T1000 (cell line): Measurements from ENCODE around the gene RIPK3.
"Not testable (repeated sequence)": the region's sequence is repeated elsewhere in the genome, so short reads cannot be mapped to it uniquely, and the experiment has no call there.

ENCODE experiments used
- DNase-seq: peaks from one replicate; lab custom pipeline; 2025; ENCODE audit warnings: mixed read lengths; lab: John Stamatoyannopoulos, UW

The RIPK3 gene

DNA sequence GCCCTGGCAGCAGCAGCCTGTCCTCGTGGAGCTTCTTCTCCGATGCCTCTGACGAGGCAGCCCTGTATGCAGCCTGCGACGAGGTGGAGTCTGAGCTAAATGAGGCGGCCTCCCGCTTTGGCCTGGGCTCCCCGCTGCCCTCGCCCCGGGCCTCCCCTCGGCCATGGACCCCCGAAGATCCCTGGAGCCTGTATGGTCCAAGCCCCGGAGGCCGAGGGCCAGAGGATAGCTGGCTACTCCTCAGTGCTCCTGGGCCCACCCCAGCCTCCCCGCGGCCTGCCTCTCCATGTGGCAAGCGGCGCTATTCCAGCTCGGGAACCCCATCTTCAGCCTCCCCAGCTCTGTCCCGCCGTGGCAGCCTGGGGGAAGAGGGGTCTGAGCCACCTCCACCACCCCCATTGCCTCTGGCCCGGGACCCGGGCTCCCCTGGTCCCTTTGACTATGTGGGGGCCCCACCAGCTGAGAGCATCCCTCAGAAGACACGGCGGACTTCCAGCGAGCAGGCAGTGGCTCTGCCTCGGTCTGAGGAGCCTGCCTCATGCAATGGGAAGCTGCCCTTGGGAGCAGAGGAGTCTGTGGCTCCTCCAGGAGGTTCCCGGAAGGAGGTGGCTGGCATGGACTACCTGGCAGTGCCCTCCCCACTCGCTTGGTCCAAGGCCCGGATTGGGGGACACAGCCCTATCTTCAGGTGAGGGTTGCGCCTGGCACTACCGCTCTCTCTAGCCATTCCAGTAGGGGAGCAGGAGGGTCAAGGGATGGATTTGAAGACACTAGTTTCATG is 30.3 kb upstream of the RIPK3 start:
- DNase-seq, result no peak

DNA sequence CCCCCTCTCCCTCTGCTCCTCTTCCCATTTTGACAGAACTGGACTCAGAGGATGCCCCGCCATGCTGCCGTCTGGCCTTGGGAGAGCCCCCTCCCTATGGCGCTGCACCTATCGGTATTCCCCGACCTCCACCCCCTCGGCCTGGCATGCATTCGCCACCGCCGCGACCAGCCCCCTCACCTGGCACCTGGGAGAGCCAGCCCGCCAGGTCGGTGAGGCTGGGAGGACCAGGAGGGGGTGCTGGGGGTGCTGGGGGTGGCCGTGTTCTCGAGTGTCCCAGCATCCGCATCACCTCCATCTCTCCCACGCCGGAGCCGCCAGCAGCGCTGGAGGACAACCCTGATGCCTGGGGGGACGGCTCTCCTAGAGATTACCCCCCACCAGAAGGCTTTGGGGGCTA is 29.7 kb upstream of the RIPK3 start:
- no peak for DNase-seq

DNA sequence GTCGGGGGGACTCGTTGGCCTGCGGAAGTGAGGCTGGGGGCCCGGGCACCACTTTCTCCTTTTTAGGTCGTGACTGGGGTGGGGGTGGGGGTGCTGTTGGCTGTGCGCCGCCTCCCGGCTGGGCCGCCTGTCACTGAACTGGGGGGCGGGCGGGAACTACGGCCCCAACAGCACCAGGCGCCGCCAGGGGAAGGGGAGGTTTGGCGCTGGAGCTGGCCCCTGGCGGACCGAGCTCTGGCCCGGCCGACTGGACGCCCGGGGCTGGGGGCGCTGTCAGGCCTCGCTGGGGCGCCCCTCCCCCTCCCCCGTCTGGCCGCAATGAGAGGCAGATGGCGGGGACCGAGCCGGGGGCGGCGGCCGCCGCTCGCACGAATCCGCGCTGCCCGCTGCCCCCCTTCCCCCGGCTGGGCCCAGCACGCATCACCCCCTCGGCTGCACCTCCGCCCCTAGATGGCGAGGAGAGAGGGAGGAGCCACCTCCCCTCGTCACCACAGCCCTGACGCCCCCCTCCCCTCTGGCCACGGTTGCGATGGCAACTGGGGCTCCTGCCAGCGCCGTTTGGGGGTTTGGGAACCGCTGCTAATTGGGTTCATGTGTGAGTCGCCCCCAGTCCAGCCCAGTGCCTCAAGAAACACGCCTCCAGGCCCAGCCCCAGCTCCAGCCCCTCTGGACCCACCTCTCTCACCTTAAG is 28.9 kb upstream of the RIPK3 start:
- peak; percentile 34 for DNase-seq

DNA sequence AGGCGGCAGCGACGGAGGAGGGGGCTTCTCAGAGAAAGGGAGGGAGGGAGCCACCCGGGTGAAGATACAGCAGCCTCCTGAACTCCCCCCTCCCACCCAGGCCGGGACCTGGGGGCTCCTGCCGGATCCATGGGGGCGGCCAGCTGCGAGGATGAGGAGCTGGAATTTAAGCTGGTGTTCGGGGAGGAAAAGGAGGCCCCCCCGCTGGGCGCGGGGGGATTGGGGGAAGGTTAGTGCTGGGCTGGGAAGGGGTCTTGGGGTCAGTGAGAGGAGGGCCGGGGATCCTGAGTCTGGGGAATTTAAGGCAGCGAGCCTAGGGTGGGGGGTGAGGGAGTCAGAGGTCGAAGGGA is 28.4 kb upstream of the RIPK3 start:
- DNase-seq, result no peak

DNA sequence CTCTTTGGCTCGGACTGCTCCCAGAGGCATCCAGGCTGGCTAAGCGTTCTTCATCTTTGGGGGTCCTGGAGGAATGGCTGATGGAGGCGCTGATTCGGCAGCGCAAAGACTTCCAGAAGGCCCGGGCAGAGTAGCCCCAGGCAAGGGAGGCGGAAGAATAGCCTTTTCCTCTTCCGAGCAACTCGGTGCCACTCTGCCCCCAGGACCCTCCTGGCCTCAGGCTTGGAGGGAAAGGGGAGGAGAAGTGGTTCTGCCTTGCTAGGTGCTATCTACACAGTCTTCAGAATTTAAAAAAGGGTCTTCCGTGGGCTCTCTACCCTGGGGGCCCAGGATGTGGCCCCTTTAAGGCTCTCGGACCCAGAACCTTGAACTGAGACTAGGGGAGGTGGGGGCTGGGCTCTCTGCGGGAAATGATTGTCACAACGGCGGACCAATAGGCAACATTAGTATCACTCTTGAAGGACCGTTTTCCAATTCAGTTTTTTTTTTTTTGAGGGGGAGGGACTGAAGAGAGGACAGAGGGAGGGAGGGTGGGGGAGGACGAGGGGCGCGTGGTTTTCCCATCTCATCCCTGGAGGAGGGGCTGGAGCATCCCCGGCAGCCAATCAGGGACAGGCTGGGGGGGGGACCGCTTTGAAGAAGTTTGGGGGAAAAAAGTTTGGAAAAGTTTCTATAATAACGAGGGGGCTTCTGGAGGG is 27.9 kb upstream of the RIPK3 start, which contains the start of gene NFATC4:
Gene NFATC4, plus strand, starts transcription at position 671 of the 698 bp plus-strand sequence. CDS start 157 bp downstream, outside the sequence.
- peak; percentile 80 for DNase-seq

DNA sequence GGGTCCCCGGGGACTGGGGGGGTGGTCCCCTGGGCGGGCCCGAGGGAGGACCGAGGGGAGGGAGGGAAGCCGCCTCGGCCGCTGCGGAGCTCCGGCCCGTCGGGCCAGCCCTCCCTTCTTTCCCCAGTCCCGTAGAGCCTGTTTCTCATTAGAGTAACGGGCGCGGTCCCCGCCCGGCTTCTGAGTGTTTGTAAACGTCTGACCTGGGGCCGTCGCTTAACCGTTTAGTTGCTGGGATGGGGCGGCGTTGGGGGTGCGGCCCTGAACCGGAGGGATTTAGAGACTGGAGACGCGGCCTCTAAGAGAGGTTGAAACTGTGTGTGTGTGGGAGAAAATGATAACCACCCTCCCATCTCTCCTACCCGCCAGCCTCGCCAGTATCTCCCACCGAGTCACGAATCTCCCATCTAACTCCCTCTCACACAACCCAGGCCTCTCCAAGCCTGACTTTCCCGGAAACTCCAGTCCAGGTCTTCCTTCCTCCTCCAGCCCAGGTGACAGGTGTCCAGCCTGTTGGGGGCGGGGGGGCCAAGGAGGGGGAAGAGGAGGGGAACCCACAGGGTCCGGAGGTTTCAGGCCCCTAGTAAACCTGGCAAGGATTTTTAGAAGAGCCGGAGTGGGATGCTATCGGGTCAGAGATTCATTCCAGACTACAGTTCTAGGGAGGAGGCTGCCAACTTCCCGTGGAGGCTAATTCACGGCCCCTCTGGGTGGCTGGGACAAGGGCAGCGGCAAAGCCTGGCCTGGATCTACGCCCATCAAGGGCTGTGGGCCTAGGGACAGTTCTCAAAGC is 27.1 kb upstream of the RIPK3 start:
- DNase-seq, result peak; percentile 76

DNA sequence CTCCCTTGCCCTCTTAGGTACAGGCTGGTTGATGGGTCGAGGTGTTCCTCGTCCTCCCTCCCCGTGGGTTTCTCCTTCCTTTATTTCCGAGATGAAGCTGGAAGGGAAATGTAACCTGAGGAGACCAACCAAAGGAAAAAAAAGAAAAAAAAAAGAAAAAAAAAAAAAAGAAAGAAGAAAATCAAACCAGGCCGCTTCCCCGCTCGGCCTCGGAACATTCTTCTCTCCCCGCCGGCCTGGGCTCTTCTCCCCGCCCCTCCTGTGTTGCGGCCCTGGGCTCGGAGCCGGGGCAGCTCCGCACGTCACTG is 26.6 kb upstream of the RIPK3 start:
- no peak for DNase-seq

DNA sequence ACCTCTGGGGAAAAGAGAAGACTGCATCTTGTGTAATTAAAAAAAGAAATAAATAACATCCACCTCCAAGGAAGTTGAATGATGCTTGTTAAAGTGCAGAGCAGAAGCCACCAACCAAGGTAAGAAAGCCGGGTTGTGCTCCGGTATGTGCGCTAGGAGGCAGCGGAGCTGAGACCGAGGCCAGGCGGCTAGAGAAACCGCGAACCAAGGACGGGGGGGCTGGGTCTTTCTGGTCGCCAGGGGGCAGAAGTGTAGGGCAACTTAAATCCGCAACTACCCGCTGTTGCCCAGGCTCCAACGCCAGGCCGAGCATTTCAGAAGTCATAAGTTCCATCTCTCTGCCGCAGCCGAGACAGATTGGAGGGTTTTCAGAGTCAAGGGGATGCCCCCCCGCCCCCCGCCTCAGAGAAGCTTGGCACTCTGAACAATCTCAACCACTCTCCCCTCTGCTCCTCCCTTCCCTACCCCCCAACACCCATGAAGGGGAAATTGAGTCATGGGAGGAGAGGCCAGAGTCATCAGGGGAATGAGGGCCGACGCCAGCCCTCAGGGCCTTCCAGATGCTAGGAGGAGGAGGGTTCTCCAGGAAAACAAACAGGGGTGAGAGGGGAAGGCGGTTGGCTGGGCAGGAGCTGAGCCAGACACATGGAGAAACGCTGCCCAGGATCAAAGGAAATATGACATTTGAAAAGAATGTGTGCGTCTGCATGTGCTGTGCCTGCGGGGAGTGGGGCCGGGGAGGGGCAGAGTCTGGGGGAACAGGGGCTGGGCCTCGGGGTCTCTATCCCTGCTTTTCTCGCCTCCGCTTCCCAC is 26.0 kb upstream of the RIPK3 start:
- DNase-seq, result peak; percentile 53

DNA sequence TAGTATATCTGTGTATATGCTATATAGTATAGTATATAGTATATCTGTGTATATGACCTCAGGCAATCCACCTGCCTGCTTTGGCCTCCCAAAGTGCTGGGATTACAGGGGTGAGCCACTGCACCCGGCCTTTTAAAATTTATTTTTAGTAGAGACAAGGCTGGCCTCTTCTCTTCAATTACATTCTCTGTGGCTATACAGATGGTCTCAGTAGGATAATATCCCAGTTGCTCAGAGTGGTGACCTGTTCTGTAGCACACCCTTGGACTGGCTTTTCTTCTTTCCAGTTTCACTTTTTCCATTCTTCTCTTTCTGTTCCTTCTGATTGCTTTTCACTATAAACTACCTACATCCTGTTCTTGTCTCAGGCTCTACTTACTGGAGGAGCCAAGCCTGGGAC is 25.1 kb upstream of the RIPK3 start:
- DNase-seq, result no peak

DNA sequence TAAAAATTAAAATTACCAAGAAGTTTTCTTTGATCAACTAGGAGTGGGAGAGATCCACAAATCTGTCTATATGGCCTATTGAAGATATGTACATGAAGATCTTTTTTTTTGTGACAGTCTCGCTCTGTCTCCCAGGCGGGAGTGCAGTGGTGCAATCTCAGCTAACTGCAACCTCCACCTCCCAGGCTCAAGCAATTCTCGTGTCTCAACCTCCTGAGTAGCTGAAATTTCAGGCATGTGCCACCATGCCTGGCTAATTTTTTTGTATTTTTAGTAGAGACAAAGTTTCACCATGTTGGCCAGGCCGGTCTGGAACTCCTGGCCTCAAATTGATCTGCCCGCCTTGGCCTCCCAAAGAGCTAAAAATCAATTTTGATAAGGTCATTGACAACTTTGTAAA is 23.6 kb upstream of the RIPK3 start:
- no peak for DNase-seq

DNA sequence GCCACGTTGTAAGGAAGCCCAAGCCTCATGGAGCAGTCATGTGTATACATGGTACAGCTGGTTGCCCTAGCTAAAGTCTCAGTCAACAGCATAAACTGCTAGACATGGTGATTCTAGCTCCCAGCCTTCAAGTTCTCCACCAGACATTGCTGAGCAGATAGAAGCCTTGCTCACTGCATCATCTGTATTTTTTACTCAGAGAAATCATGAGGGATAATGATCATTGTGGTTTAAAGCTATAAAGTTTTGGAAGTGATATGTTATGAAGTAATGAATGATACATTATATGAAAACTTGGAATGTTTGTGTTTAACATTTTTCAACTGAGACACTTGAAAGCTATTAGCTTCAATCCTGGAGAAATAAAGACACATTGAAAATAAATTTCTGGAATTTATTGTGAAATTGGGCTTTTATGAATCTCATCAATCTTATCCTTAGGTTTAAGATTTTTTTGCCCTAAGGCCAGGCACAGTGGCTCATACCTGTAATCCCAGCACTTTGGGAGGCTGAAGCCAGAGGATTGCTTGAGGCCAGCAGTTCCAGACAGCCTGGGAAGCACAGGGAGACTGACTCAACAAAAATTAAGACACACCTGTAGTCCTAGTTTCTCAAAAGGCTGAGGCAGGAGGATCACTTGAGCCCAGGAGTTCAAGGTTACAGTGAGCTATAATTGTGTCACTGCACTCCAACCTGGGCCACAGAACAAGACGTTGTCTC is 22.6 kb upstream of the RIPK3 start:
- DNase-seq, result no peak

DNA sequence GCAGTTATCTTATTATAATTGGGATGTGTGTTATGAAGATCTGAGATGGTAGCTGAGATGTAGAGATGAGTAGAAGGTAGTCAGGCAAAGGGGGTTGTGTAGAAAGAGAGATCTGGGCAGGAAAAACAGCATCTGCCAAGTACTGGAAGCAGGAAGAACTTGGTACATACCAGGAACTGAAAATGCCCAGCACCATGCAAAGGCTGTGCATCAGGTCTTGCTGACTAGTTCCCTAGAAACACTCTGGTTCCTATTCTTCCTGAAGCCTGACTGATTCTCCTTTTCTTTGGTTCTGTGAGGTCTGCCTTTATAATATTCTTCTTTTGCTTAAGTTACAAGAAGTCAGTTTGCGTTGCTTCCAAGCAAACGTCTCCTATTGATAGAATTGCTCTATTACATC is 21.5 kb upstream of the RIPK3 start:
- no peak for DNase-seq

DNA sequence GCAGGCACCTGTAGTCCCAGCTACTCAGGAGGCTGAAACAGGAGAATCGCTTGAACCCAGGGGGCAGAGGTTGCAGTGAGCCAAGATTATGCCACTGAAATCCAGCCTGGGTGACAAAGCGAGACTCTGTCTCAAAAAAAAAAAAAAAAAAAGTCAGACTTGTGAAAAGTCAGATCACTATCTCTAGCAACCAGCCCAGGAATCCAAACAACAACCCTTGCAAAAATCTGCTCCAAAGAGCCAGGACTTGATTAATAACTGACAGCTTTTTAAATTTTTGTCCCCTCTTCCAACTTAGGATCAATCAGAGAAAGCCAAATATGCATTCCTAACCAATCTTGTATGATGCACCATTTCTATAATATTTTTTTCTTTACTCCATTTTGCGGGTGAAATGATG is 20.5 kb upstream of the RIPK3 start:
- no peak for DNase-seq

DNA sequence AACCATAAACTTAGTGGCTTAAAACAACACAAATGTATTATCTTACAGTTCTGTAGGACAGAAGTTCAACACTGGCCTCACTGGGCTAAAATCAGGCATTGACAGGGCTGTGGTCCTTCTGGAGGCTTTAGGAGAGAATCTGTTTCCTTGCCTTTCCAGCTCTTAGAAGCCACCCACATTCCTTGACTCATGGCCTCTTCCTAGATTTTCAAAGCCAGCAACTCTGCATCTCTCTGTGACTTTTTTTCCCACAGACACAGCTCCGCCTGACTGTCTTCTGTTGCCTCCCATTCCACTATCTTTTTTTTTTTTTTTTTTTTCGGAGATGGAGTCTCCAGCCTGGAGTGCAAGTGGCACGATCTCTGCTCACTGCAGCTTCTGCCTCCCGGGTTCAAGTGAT is 16.4 kb upstream of the RIPK3 start:
- no peak for DNase-seq

DNA sequence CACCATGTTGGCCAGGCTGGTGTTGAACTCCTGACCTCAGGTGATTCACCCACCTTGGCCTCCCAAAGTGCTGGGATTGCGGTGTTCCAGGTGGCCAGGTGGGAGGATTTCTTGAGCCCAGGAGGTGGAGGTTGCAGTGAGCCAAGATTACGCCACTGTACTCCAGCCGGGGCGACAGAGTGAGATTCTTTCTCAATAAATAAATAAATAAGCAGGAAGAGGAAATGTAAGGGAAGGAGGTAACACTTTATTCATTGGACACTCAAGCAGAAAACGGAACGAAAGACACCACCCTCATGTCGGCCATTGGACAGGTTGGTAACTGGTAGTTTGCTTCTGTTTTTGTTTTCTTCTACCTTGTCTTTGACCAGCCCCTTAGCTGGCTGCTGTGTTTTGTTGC is 15.2 kb upstream of the RIPK3 start:
- no peak for DNase-seq

DNA sequence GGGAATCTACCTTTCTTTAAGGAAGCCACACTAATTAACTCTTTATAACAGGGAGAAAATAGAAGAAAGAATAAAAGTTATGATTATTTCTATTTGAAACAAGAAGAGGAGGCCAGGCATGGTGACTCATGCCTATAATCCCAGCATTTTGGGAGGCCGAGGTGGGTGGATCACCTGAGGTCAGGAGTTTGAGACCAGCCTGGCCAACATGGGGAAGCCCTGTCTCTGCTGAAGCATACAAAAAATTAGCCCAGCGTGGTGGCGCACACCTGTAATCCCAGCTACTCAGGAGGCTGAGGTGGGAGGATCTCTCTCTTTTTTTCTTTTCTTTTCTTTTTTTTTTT is 14.7 kb upstream of the RIPK3 start:
- DNase-seq, result not testable (repeated sequence)

DNA sequence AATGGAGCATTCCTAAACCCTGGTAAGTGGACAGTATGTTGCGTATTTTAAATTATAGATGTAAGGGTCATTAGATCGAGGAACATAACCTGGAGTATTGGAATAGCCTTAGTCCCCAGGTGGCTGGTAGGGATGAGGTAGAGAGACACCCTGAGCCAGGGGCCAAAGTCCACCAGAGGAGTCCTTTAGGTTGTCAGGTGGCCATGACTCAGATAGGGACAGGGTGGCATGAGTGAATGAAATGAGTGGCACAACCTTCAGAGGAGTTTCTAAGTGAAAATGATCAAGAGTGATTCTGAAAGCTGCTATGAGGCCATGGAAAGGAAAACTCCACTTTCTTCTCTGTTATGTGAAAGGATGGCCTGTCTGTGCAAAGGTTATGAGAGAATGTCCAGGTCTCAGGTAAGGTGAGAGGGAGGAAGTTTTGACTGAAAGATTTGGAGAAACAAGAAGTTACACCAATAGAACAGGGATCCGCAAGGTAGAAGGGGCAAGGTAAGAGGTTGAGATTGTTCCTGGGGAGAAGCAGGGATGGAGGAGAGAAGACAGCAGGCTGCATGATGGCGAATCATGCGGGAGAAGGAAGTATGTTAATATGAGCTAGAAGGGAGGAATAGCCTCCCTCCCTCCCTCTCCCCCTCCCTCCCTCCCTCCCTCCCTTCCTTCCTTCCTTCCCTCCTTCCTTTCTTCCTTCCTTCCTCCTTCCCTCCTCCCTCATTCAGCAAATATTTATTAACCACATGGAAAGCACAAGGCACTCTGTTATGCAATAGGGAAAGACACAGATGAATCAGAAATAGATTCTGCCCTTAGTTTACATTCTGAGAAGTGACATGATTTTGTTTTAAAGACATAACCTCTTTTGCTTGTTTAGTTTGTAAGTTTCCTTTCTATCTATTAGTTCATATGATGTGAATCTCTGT is 14.0 kb upstream of the RIPK3 start:
- DNase-seq, result no peak

DNA sequence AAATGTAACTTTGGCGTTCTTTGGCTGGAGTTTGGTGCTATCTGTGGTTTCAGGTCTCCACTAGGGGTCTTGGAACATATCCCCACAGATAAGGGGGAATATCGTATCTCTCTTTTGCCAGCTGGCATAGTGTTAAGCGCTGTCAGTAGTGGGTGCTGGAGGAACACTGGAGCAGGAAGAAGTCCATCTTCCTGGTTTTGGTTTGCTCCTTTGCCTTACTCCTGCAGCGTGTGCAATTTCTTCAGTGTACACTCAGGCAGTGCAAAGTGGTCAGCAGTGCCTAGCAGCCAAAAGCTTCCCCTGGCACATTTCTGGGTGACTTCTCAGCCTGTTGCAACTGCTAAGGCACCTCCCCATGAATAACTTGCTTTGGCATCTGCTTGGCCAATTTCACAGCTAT is 11.7 kb upstream of the RIPK3 start:
- no peak for DNase-seq

DNA sequence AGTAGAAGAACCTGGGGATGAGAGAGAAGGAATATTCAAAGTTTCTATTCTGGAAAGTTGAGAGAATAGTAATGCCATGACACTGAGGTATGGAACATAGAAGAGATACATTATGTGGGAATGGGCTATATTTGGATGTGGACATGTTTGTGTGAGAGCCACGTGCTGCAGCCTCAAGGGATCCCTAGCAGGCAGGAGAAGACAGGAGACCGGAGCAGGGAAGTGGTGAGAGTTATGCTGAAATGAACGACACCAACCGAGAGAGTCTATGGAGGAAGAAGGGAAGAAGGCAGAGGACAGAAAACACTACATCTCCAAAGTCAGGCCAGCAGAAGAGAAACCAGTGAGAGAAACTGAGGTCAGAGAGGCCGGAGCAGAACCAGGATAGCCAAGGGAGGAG is 10.0 kb upstream of the RIPK3 start:
- DNase-seq, result no peak

DNA sequence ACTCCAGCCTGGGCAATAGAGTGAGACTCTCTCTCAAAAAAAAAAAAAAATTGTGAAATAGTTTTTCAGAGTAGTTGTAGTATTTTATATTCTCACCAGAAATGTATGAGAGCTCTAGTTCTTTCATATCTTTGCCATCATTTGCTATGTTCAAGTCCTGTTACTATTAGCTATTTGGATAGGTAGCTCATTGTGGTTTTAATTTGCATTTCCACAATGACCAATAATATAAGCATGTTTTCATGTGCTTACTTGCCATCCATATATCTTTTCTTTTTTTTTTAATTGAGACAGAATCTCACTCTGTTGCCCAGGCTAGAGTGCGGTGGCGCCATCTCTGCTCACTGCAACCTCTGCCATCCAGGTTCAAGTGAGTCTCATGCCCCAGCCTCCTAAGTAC is 8.4 kb upstream of the RIPK3 start:
- no peak for DNase-seq
